HepG2 (cell line): ENCODE data around the gene TCFL5. TPM values are rescaled to one million over a fixed set of nuclear protein-coding genes. Genes with fewer than 3 reads are reported as not detected.

ENCODE experiments used
- AKAP8 ChIP-seq: sonication (generic); formaldehyde crosslinking; IDR thresholded peaks from 2 replicates; pipeline ENCODE4 v1.5.1; 2020; ENCODE audit warnings: mild to moderate bottlenecking, missing genetic modification reagents
- ARNTL ChIP-seq: sonication (generic); formaldehyde crosslinking; IDR thresholded peaks from 2 replicates; pipeline ENCODE4 v1.4.0; 2020; ENCODE audit warnings: mild to moderate bottlenecking, missing genetic modification reagents
- CC2D1A ChIP-seq: sonication (generic); formaldehyde crosslinking; IDR thresholded peaks from 2 replicates; pipeline ENCODE4 v1.8.1; 2023; ENCODE audit warnings: mild to moderate bottlenecking, missing genetic modification reagents
- CENPT ChIP-seq: sonication (generic); formaldehyde crosslinking; IDR thresholded peaks from 2 replicates; pipeline ENCODE4 v1.8.0; 2022; ENCODE audit warnings: low read depth, mild to moderate bottlenecking, moderate library complexity, missing genetic modification reagents
- CREB1 ChIP-seq, 2 experiments: fragments of 450-650 bp in 1 of 2; IDR thresholded peaks; 2 replicates each; pipeline ENCODE4 v1.6.1; 2016 to 2017; ENCODE audit warnings: control low read depth in 1 of 2, mild to moderate bottlenecking in 1 of 2, missing compliant biosample characterization in 1 of 2, missing genetic modification characterization in 1 of 2
- HMG20B ChIP-seq: conservative IDR thresholded peaks from 2 replicates; pipeline ENCODE4 v1.6.1; 2016; ENCODE audit warnings: missing genetic modification reagents, missing compliant biosample characterization
- MEIS1 ChIP-seq: sonication (generic); formaldehyde crosslinking; IDR thresholded peaks from 2 replicates; pipeline ENCODE4 v1.9.0; 2021; ENCODE audit warnings: mild to moderate bottlenecking, missing genetic modification reagents, moderate library complexity, borderline replicate concordance
- PAF1 ChIP-seq: IDR thresholded peaks from 2 replicates; pipeline ENCODE4 v1.6.1; 2016; ENCODE audit warnings: missing genetic modification reagents, missing compliant biosample characterization
- RBM39 ChIP-seq: fragments of 200-400 bp; formaldehyde crosslinking; IDR thresholded peaks from one replicate; pipeline ENCODE4 v1.6.1; 2018; ENCODE audit warnings: antibody characterized with exemption, mild to moderate bottlenecking, low read depth, low read length; ENCODE audit not compliant: poor library complexity, severe bottlenecking
- SMARCC2 ChIP-seq: fragments of 450-650 bp; IDR thresholded peaks from 2 replicates; pipeline ENCODE4 v1.6.1; 2017; ENCODE audit warnings: antibody characterized with exemption, mild to moderate bottlenecking
- SMC3 ChIP-seq: IDR thresholded peaks from 2 replicates; pipeline ENCODE4 v1.6.1; 2011; ENCODE audit warnings: low read length, improper control_type of control experiment
- XBP1 ChIP-seq: sonication (generic); formaldehyde crosslinking; IDR thresholded peaks from 2 replicates; pipeline ENCODE4 v1.5.0; 2020; ENCODE audit warnings: missing genetic modification reagents
- ZFY ChIP-seq: sonication (generic); formaldehyde crosslinking; IDR thresholded peaks from 2 replicates; pipeline ENCODE4 v1.4.0; 2020; ENCODE audit warnings: missing genetic modification reagents
- ZNF138 ChIP-seq: sonication (generic); formaldehyde crosslinking; IDR thresholded peaks from 2 replicates; pipeline ENCODE4 v1.5.0; 2020; ENCODE audit warnings: mild to moderate bottlenecking, low read depth, missing genetic modification reagents
- ZNF382 ChIP-seq: sonication (generic); formaldehyde crosslinking; IDR thresholded peaks from 2 replicates; pipeline ENCODE4 v1.5.0; 2020; ENCODE audit warnings: missing genetic modification reagents, mild to moderate bottlenecking, borderline replicate concordance
- ZNF431 ChIP-seq: sonication (generic); formaldehyde crosslinking; IDR thresholded peaks from 2 replicates; pipeline ENCODE4 v1.9.0; 2022; ENCODE audit warnings: missing genetic modification reagents, low read depth, mild to moderate bottlenecking, borderline replicate concordance
- ZNF451 ChIP-seq: sonication (generic); formaldehyde crosslinking; IDR thresholded peaks from 2 replicates; pipeline ENCODE4 v1.5.0; 2020; ENCODE audit warnings: mild to moderate bottlenecking, missing genetic modification reagents
- ZNF496 ChIP-seq: sonication (generic); formaldehyde crosslinking; IDR thresholded peaks from 2 replicates; pipeline ENCODE4 v1.8.1; 2023; ENCODE audit warnings: mild to moderate bottlenecking, moderate library complexity, missing genetic modification reagents; ENCODE audit not compliant: insufficient replicate concordance
- ZNF557 ChIP-seq: sonication (generic); formaldehyde crosslinking; IDR thresholded peaks from 2 replicates; pipeline ENCODE4 v1.4.0; 2020; ENCODE audit warnings: missing genetic modification reagents
- ZNF672 ChIP-seq: sonication (generic); formaldehyde crosslinking; IDR thresholded peaks from 2 replicates; pipeline ENCODE4 v1.8.1; 2022; ENCODE audit warnings: missing genetic modification reagents
- ZNF776 ChIP-seq: sonication (generic); formaldehyde crosslinking; IDR thresholded peaks from 2 replicates; pipeline ENCODE4 v1.4.0; 2020; ENCODE audit warnings: mild to moderate bottlenecking, missing genetic modification reagents
- polyA plus RNA-seq, 8 experiments: library from polyadenylated mRNA; depleted of rRNA in 3 of 8; stranded (reverse) in 7 of 8; unstranded in 1 of 8; fragments of >200 nt; fragmentation: Illumina TruSeq in 4 of 8; extraction: Trizol in 4 of 8; gene quantifications; 2 replicates each; pipeline versions ENCODE4 v1.2.1 to v1.2.3, GENCODE V29; 2011 to 2016; ENCODE audit warnings: low read depth in 4 of 8, missing spikeins in 1 of 8, mixed read lengths in 1 of 8; ENCODE audit not compliant: insufficient read depth in 1 of 8
- total RNA-seq, 5 experiments: library from RNA; depleted of rRNA; stranded (reverse); fragments of >200 nt; fragmentation: Illumina TruSeq; extraction: Trizol; gene quantifications; 2 replicates each; pipeline ENCODE4 v1.2.3, GENCODE V29; 2016; ENCODE audit warnings: low read depth in 1 of 5
- TF ChIP-seq, protein P1 (sequence below): sonication (generic); formaldehyde crosslinking; IDR thresholded peaks from 2 replicates; pipeline ENCODE4 v1.5.0; 2020; ENCODE audit warnings: mild to moderate bottlenecking, missing genetic modification reagents
- TF ChIP-seq, protein P2 (sequence below): IDR thresholded peaks from 2 replicates; pipeline ENCODE4 v1.6.1; 2012; ENCODE audit warnings: inconsistent platforms
- TF ChIP-seq, protein P3 (sequence below): sonication (generic); formaldehyde crosslinking; IDR thresholded peaks from 2 replicates; pipeline ENCODE4 v1.4.0; 2020; ENCODE audit warnings: low read depth, mild to moderate bottlenecking, missing genetic modification reagents
- TF ChIP-seq, protein P4 (sequence below): sonication (generic); formaldehyde crosslinking; IDR thresholded peaks from 2 replicates; pipeline ENCODE4 v1.4.0; 2020; ENCODE audit warnings: mild to moderate bottlenecking, missing genetic modification reagents

Gene TCFL5
- total and polyA plus RNA-seq, 2 of the 13 experiments (the other 11 are each of a cell fraction or from before 2014, with no cell fraction given) = 14.8 to 20.0 TPM

DNA sequence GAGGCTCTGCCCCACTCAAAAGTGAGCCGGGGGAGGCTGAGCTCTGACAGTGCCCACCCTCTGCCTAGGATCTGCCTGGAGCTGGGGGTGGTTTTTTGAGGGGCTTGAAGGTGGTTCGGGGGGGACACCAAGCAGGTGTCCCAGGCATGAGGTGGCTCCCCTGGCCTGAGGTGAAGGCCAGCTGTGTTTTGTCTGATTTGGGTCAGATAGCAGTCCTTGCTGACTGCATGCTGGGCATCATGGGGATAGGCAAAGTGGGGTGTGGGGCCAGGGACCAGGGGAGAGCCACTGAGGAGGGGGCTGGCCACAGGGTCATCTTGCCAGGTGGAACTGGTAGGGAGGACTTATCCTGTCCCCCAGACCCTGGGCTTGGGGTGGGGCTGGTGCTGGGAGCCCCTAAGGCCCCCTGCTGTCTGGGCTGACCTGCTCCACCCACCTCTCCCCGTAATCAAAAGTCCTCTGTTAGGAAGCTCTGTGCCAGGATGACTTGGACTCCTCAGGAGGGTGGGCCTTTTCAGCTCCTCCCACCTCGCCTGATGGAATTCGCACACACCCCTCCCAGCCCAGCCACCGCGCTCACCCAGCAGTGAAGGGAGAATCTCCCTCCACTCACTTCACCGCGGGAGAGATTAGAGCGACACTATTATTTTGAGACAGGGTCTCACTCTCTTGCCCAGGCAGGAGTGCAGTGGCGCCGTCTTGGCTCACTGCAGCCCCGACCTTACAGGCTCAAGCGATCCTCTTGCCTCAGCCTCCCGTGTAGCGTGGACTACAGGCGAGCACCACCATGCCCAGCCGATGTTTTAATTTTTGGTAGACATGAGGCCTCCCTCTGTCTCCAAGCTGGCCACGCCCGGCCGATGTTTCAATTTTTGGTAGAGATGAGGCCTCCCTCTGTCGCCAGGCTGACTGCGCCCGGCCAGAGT is 46.3 kb downstream of the TCFL5 start (continued):
- TF ChIP-seq CREB1 (IDR thresholded peaks at IDR 0.05) = no peak
- TF ChIP-seq CREB1 (CRISPR knock-in tag; IDR thresholded peaks at IDR 0.05) = no peak
- TF ChIP-seq, protein P1, sequence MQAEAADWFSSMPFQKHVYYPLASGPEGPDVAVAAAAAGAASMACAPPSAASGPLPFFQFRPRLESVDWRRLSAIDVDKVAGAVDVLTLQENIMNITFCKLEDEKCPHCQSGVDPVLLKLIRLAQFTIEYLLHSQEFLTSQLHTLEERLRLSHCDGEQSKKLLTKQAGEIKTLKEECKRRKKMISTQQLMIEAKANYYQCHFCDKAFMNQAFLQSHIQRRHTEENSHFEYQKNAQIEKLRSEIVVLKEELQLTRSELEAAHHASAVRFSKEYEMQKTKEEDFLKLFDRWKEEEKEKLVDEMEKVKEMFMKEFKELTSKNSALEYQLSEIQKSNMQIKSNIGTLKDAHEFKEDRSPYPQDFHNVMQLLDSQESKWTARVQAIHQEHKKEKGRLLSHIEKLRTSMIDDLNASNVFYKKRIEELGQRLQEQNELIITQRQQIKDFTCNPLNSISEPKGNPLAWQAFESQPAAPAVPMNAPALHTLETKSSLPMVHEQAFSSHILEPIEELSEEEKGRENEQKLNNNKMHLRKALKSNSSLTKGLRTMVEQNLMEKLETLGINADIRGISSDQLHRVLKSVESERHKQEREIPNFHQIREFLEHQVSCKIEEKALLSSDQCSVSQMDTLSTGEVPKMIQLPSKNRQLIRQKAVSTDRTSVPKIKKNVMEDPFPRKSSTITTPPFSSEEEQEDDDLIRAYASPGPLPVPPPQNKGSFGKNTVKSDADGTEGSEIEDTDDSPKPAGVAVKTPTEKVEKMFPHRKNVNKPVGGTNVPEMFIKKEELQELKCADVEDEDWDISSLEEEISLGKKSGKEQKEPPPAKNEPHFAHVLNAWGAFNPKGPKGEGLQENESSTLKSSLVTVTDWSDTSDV (CRISPR knock-in tag) = no peak; the same call in 1 of the 2 replicates
- TF ChIP-seq ZNF431 (CRISPR knock-in tag) = no peak; the same call in 1 of the 2 replicates
- no peak for TF ChIP-seq ZNF496 (CRISPR knock-in tag)
- no peak for TF ChIP-seq XBP1 (CRISPR knock-in tag)
- no peak for TF ChIP-seq PAF1 (CRISPR knock-in tag)
- TF ChIP-seq ZNF557 (CRISPR knock-in tag) = no peak
- TF ChIP-seq, protein P2, sequence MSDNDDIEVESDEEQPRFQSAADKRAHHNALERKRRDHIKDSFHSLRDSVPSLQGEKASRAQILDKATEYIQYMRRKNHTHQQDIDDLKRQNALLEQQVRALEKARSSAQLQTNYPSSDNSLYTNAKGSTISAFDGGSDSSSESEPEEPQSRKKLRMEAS = peak; percentile 54; the same call in 1 of the 2 replicates
- TF ChIP-seq AKAP8 = no peak; the same call in none of the 2 replicates
- TF ChIP-seq, protein P3, sequence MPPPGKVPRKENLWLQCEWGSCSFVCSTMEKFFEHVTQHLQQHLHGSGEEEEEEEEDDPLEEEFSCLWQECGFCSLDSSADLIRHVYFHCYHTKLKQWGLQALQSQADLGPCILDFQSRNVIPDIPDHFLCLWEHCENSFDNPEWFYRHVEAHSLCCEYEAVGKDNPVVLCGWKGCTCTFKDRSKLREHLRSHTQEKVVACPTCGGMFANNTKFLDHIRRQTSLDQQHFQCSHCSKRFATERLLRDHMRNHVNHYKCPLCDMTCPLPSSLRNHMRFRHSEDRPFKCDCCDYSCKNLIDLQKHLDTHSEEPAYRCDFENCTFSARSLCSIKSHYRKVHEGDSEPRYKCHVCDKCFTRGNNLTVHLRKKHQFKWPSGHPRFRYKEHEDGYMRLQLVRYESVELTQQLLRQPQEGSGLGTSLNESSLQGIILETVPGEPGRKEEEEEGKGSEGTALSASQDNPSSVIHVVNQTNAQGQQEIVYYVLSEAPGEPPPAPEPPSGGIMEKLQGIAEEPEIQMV (CRISPR knock-in tag) = 0 out of 2 replicates have a peak, but pooled peaks have one; percentile 35
- no peak for TF ChIP-seq ZNF776 (CRISPR knock-in tag)
- TF ChIP-seq ARNTL = no peak
- TF ChIP-seq ZNF138 (CRISPR knock-in tag) = no peak
- TF ChIP-seq RBM39 = no peak
- TF ChIP-seq ZNF672 (CRISPR knock-in tag) = no peak
- TF ChIP-seq ZNF451 = no peak
- TF ChIP-seq SMC3 = no peak
- TF ChIP-seq HMG20B (CRISPR knock-in tag) = no peak
- no peak for TF ChIP-seq SMARCC2
- no peak for TF ChIP-seq ZNF382 (CRISPR knock-in tag)
- TF ChIP-seq CENPT = peak; percentile 34; the same call in 1 of the 2 replicates
- no peak for TF ChIP-seq CC2D1A (CRISPR knock-in tag)
- peak; percentile 79; the same call in 1 of the 2 replicates for TF ChIP-seq MEIS1 (CRISPR knock-in tag)
- no peak for TF ChIP-seq ZFY (CRISPR knock-in tag)
- TF ChIP-seq, protein P4, sequence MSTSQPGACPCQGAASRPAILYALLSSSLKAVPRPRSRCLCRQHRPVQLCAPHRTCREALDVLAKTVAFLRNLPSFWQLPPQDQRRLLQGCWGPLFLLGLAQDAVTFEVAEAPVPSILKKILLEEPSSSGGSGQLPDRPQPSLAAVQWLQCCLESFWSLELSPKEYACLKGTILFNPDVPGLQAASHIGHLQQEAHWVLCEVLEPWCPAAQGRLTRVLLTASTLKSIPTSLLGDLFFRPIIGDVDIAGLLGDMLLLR (CRISPR knock-in tag) = no peak
